ENCODE results near the gene KIF19.

DNA sequence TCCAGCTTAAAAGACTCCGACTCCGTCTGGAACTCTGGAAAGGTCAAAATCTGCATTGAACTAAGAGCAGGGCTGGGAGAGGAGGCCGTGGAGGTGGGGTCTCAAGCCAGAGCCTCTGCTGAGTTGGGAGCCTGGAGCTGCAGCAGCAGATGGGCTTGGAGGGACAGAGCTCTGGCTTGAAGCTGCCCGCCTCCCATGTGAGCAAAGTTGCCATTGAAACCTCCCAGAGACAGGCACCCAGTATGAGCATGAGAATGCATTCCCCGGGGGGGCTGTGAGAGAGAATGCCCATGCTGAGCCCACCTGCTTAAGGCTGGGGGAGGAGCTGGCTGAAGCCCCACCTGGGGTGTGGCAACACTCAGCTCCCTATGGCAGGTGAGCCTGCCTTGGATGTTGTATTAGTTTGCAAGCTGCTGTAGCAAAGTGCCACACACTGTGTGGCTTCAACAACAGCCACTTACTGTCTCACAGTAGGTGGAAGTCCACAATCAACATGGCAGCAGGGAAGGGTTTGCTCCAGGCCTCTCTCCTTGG lies 9.6 kb downstream of the KIF19 start:
- TF ChIP-seq, protein P1, sequence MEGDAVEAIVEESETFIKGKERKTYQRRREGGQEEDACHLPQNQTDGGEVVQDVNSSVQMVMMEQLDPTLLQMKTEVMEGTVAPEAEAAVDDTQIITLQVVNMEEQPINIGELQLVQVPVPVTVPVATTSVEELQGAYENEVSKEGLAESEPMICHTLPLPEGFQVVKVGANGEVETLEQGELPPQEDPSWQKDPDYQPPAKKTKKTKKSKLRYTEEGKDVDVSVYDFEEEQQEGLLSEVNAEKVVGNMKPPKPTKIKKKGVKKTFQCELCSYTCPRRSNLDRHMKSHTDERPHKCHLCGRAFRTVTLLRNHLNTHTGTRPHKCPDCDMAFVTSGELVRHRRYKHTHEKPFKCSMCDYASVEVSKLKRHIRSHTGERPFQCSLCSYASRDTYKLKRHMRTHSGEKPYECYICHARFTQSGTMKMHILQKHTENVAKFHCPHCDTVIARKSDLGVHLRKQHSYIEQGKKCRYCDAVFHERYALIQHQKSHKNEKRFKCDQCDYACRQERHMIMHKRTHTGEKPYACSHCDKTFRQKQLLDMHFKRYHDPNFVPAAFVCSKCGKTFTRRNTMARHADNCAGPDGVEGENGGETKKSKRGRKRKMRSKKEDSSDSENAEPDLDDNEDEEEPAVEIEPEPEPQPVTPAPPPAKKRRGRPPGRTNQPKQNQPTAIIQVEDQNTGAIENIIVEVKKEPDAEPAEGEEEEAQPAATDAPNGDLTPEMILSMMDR (IDR thresholded peaks at IDR 0.05) = no peak
- TF ChIP-seq POLR2A (IDR thresholded peaks at IDR 0.05) = no peak

Measured in stomach (tissue), 4 donors.